ENCODE measurements around the gene RRAGD. TPM values are rescaled to one million over a fixed set of nuclear protein-coding genes. Genes with fewer than 3 reads are reported as not detected.

RRAGD gene
- total RNA-seq, 1 donor from 2014 or later, result 3.5 TPM

DNA sequence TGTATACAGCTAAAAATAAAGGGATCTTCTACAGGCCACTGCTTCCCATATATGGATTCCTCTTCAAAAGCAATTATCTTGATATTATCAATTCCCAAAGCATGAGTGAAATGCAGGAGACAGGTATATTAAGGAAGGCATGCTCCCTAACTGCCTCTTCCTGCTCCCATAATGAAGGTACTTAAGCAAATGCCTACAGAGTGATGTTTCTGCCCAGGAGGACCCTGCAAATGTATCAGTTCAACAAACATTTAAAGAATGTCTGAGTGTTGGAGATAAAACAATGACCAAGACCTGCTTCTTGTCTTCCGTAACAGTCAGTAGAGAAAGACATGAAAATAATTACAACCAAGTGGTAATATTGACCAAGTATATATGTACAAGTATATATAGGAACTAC, 63.7 kb downstream of the RRAGD start:
- DNase-seq (ENCODE audit: extremely low read depth, low read depth, low spot score), result no peak

DNA sequence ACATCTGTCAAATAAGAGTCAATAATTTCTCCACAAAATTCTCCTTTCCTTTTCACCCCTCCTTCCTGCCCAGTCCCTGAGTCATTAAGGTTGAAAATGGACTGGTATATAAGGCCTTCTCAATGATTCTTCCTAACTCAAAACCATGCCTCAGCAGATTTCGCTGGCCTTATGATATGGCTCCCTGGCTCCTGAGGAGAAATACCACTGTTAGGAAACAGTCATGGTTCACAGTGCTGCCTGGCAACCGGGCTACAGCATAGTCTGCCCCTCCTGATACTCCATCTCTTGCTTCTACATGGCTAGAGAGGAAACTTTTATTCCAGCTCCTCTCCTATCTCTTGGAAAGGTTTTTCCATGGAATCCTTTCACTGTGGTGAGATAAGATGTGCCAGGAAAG, 64.2 kb downstream of the RRAGD start:
- DNase-seq (ENCODE audit: extremely low read depth, low read depth, low spot score), result no peak

DNA sequence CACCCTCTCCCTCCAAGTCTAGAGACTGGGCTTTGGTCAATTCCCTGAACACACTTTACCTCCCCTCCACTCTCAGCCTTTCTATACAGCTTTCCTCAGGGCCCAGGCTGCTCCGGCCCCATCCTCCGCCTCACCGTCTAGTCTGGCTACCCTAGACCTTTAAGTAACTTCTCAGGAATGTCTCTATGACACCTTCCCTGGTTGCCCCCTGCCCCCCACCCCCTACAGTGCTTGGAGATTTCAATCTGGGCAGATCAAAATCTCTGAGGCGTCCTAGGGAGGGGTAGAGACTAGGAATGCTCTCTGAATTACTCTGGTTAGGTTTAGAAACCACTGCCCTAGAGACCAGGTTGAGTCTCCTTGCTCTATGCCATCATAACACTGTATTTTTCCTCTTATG, 65.6 kb downstream of the RRAGD start:
- no peak for DNase-seq (ENCODE audit: extremely low read depth, low read depth, low spot score)

DNA sequence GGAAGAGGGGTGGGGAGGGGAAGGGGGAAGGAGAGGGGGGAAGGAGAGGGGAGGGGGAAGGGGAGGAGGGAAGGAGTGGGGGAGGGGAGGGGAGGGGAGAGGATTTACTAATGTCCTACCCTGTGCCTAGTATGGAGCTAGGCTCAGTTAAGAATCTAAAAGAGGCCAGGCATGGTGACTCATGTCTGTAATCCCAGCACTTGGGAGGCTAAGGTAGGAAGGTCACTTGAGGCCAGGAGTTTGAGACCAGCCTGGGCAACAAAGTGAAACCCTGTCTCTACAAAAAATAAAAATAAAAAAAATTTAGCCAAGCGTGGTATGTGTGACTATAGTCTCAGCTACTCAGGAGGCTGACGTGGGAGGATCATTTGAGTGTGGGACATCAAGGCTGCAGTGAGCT, 72.5 kb downstream of the RRAGD start:
- DNase-seq (ENCODE audit: extremely low read depth, low read depth, low spot score), result no peak

DNA sequence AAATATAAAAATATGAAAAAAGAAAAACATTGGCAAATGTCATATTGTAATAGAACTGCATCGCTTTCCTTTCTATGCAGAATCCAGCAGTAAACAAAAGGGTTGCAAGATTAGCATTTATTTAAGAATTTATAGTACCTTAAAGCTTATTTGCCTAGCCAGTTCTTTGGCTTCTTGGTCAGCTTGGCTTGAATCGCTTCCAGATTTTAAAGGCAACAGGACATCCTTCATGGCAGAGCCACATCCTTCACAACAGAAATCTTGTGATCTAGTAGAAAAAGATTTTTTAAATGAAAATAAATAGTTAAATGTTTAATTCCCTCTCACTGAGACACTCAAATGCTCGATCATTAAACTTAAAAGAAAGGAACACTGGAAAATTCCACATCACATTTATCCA, 76.9 kb downstream of the RRAGD start:
- DNase-seq (ENCODE audit: extremely low read depth, low read depth, low spot score), result no peak

DNA sequence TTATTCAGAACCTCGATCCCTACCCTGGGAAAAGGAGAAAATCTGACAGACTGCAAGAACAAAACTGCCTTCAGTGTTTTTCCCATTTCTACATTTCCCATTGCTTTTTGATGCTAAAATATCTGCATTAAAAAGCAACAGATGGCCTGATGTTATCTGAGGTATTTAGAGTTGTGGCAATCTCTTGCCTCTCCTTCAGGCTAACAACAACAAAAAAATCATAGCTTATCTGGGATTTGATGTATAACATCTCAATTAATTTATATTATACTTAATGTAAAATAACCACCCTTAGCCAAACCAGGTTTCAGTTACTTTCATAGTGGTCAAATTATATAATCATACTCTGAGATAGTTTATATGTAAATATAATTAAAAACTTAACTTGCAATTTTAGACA, 81.2 kb downstream of the RRAGD start:
- DNase-seq (ENCODE audit: extremely low read depth, low read depth, low spot score), result no peak

DNA sequence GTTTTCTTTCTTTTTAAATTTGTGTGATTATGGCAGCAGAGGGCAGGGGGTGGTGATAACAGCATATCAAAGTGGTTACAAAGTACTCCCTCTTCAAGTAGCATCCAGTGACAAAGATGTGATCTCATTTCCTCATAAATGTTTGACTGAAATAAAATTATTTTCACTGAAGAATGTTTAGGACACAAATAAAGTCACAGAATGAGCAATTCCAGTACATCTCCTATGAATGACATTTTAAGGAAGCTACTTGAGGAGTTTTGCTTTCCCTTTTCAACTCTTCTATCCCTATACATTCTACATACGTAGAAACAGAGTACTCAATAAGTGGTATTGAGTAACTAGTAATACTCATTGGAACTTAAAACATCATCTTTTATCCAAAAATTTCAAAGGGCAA, 83.1 kb downstream of the RRAGD start:
- no peak for DNase-seq (ENCODE audit: extremely low read depth, low read depth, low spot score)

DNA sequence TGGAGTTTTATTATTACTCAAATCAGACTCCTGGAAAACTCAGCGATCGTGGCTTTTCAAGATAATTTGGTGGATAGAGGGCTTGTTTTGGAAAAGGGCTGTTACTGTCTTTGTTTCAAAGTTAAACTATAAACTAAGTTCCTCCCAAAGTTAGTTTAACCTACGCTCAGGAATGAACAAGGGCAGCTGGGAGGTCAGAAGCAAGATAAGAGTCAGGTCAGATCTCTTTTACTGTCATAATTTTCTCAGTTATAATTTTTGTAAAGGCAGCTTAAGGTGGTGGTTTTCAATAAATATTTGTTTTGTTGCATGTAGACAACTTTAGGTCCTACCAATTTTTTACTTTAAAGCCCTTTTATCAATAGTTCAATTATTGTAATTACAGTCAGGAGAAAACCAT, 87.8 kb downstream of the RRAGD start:
- DNase-seq (ENCODE audit: extremely low read depth, low read depth, low spot score), result no peak

DNA sequence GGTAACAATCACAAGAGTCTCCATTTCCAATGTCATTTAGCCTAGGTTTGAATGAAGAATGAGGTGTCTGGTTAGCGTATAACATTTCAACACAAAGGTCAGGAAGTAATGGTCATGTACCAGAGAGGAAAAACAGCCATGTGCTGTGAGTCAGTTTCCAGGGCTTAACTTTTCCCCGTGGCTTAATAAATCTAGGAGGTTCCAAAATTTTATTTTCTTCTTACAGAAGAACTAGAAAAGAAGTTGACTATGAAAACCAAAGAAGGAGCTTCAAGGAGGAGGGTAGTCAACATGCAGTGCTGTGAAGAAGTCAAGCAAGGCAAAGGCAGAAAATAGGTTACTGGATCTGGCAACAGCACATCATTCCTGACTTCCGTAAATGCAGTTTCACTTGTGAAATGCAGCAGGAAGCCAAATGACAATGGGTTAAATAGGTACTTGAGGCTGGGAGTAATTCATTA, 88.5 kb downstream of the RRAGD start:
- no peak for DNase-seq (ENCODE audit: extremely low read depth, low read depth, low spot score)

DNA sequence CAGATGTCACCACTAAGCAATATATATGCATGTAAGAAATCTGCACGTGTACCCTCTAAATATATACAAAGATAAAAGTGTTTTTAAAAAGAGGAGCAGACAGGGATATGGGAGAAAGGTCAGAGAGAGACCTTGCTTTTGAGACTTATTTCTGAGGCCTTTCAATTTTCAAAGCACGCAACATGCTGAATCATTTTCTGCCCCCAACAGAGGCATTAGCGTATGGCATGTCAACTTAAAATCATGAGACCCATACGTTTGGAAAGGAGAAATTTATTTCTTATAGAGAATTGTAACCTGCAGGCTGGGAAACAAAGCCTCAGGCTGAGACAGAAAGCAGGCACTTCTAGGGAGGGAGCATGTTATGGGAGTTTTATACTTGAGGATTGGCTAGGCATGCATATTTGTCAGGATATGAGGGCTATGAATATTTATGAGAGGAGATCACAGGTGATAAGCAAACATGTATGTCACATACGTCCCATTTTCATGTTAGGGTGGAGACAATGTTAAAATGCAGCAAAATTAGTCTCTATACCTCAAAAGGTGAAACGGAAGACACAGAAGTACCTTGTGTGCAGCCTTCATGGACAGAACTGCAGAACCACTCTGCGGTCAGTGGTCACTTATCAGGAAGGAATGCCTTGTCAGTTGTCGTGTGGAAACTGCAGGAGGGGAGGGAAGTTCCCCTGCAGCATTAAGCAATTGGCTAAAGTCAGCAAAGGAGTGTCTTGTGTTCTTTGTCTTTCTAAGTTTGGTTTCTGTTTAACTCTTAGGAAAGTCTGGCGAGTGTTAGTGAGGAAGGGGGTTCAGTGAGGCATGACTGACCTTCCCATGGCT, 90.7 kb downstream of the RRAGD start:
- DNase-seq (ENCODE audit: extremely low read depth, low read depth, low spot score), result no peak

DNA sequence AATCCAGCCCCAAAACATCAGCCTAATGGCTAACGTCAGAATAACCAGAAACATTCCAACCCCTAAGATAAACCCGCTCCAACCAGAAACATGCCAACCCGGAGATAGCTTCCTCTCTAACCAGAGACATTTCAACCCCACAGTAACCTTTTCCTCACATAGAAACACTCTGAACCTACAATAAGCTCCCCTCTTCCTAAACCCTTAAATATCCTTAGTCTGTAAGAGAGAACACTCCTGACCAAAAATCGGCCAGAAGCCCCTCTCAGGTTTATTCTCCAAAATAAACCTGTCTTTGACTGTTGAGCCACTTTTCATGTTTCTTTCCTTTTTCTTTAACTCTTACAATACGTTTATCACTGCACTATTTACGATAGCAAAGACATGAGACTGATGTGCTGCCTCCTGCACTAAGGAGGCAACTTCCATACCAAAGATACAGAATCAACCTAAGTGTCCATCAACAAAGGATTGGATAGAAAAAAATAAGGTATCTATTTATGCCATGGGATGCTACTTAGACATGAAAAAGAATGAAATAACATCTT, 92.0 kb downstream of the RRAGD start:
- DNase-seq (ENCODE audit: extremely low read depth, low read depth, low spot score), result no peak

DNA sequence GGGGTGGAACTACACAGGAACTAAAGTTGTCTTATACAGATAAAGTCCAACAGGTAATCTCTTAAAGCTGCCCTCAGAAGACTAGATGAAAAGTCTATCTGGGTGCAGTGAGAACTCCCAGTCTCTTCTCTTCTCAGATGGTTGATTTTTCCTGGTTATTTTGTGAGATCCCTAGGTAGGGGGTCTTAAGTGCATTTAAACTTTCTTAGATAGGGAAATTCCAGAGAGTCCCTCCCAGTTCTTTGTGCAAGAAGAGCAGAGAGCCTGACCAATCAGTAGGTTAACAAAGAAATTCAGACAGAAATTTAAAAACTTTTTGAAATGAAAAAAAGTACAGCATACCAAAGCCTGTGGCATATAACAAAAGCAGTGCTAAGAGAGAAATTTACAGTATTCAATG, 95.0 kb downstream of the RRAGD start:
- DNase-seq (ENCODE audit: extremely low read depth, low read depth, low spot score), result no peak

DNA sequence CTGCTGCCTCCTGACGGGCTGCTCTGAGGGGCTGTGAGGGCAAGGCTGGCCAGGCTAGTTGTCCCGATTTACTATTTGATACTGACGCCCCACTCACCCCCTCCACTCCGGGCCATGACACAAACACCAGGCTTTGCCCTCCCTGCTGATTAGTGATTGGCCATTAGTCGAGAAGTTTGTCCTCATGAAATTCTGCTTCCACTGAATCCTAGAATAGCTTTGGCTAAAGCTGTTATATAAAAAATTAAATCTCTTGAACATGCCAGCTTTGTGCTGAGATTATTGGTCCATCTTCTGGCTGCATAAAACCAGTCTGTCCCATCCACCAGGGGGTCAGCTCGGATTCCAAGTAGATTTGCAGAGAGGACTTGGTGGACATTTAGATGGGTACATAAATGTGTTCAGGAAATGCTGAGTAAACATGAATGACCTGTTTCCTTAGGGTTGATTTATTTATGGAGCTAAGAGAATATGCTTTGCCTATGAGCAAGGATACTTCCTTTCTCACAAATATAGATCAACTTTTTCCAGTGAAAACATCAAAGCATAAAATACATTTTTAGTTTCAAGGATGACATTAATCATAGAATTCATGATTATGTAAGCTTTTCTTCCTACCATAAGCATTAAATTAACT, 96.7 kb downstream of the RRAGD start, which contains the start of gene GABRR2:
GABRR2 (minus strand) TSS at position 51 of the 637 bp plus-strand sequence. CDS start 134 bp downstream, outside the sequence.
- no peak for DNase-seq (ENCODE audit: extremely low read depth, low read depth, low spot score)

DNA sequence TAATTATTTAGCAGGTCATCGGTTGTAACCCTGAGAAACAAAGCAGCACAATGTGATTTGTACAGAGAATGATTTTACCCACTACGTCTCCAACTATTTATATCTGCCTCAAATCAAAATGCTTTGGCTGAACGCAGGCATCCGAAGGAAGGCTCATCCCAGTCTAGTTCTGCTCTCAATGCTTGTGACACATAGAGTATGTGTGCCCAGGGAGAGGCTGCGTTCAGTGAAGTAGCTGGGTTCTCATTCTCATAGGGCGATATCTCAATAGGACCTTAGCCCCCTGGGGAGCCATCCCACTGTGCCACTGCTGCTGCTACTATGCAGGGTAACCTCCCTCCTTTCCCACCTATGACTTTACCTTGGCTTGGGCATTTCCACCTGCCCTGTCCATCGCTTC, 97.4 kb downstream of the RRAGD start:
- no peak for DNase-seq (ENCODE audit: extremely low read depth, low read depth, low spot score)

Other genes starting within 250 kb of the RRAGD start
- gene GABRR1, start 194.9 kb downstream of the RRAGD start, total RNA-seq, result not detected in 2 replicates
- 0.18 TPM in 1 of 2 replicates, not detected in the other for gene GABRR2, start 97.0 kb downstream of the RRAGD start, total RNA-seq
- gene UBE2J1, start 59.6 kb downstream of the RRAGD start, total RNA-seq, result 68.4 and 68.7 TPM in 2 replicates
- 14.0 and 18.5 TPM in 2 replicates for gene ANKRD6, start 20.9 kb upstream of the RRAGD start, total RNA-seq
- gene LYRM2, start 226.5 kb upstream of the RRAGD start, total RNA-seq, result 14.2 and 14.8 TPM in 2 replicates

Measured in glomerular endothelial cell (primary cell).